Adrenal gland (tissue), 5 donors: ENCODE data around the gene ABCA1.

Source experiments
- CTCF ChIP-seq, 6 experiments: fragments of 450-650 bp in 4 of 6; fragments of 200-600 bp in 2 of 6; sonication (generic) in 1 of 6; IDR thresholded peaks; 1 replicate in 5 of 6; 2 replicates in 1 of 6; pipeline versions ENCODE4 v1.5.1 to v1.8.0; 2016 to 2021; ENCODE audit warnings: antibody characterized with exemption in 6 of 6, mild to moderate bottlenecking in 2 of 6, moderate library complexity in 1 of 6
- POLR2A ChIP-seq, 2 donors: fragments of 450-650 bp; IDR thresholded peaks; one replicate each; pipeline ENCODE4 v1.6.1; 2017; ENCODE audit warnings: antibody characterized with exemption in 2 of 2, mild to moderate bottlenecking in 2 of 2, moderate library complexity in 1 of 2
- donor health status: DM: no; HTN: no; CAD: no.

- TF ChIP-seq CTCF (IDR thresholded peaks at IDR 0.05) (no peak), POLR2A (IDR thresholded peaks at IDR 0.05) (no peak)
Observed at GRCh38 chr9:104853159-104853558, 74.8 kb downstream of the ABCA1 start.
